ENCODE measurements around the gene C2orf49. TPM values are rescaled to one million over a fixed set of nuclear protein-coding genes. Genes with fewer than 3 reads are reported as not detected.

C2orf49 gene
- total RNA-seq, 1 experiment from 2014 or later, result 17.2 TPM

DNA sequence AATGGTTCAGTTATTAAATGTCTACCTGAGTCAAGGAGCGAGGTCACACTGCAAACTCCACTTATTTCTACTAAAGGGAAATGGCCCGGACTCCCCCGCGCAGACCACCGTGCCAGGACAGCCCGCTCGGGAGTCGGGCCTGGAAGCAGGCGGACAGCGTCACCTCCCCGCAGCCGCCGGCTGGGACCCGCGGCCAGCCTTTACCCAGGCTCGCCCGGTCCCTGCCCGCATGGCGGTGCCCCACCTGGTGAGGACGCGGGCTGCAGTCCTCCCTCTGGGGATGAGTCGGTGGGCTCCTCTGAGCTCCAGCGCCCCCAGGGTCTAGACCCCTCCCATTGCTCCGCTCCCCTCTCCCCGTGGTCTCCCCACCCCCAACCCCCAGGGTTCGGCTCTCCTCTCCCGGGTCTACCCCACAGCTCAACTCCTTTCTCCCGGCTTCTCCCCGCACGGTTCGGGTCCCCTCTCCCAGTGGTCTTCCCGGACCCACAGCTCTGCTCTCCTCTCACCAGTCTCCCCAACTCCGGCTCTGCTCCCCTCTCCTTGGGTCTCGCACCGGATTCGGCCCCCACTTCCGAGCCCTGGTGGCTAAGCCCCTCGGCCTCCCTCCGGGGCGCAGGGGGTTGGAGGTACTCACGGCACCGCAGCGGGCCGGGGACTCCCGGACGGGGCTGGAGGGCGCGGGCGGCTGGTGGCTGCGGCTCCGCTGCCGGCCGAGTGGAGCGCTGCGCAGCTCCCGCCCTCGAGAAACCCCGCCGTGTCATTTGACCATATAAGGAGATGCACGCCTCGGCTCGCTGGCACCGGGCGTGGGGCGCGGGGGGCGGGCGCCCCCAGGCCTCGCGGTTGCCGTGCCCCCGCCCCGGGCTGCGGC lies 61.2 kb downstream of the C2orf49 start, which contains the start of gene FHL2 (continued):
- TF ChIP-seq CEBPB (IDR thresholded peaks at IDR 0.05; ENCODE audit: low read depth) (no peak), EGR1 (IDR thresholded peaks at IDR 0.05; ENCODE audit: low read depth) (no peak), EZH2phosphoT487 (IDR thresholded peaks at IDR 0.05; ENCODE audit: borderline replicate concordance) (no peak), CBX3 (IDR thresholded peaks at IDR 0.05; ENCODE audit: low read depth) (no peak), TCF7L2 (IDR thresholded peaks at IDR 0.05; ENCODE audit: borderline replicate concordance, extremely low read depth, insufficient read depth, insufficient read length) (no peak)

Other genes with a start within 250 kb of the C2orf49 start
- 0.30 TPM for gene GPR45, start 95.8 kb upstream of the C2orf49 start, total RNA-seq (2021; ENCODE audit: unreplicated experiment)
- 18.3 TPM for gene TGFBRAP1, start 7.8 kb upstream of the C2orf49 start, total RNA-seq (2021; ENCODE audit: unreplicated experiment)
- gene FHL2, start 61.5 kb downstream of the C2orf49 start, total RNA-seq (2021; ENCODE audit: unreplicated experiment), result 86.6 TPM